CD4-positive, alpha-beta T cell (primary cell): ENCODE data around the gene OXCT1. TPM values are rescaled to one million over a fixed set of nuclear protein-coding genes. Genes with fewer than 3 reads are reported as not detected.

Experiments
- ATAC-seq: fragments of 200-7000 bp; cut with Tn5 transposase; one replicate; pipeline ENCODE4 v1.10.0; 2022; ENCODE audit warnings: mild to moderate bottlenecking; ENCODE audit not compliant: poor library complexity
- CTCF ChIA-PET: fragments of 350-600 bp; sonication (Branson Sonifier 250); formaldehyde crosslinking; loops from one replicate; lab custom pipeline; 2021; ENCODE audit warnings: antibody characterized with exemption, inconsistent platforms; lab: Charles Lee
- POLR2A ChIA-PET: fragments of 350-600 bp; sonication (Branson Sonifier 250); formaldehyde crosslinking; loops from one replicate; lab custom pipeline; 2021; ENCODE audit warnings: antibody characterized with exemption, inconsistent platforms; lab: Charles Lee
- DNase-seq, 14 experiments: peaks; one replicate each; pipeline ENCODE4 v3.0.0-alpha.2; 2013 to 2020; ENCODE audit warnings: mixed read lengths in 2 of 14
- H3K27ac ChIP-seq, 2 donors: one replicate each; pipeline versions ENCODE4 v1.5.1 to v1.7.0; 2013; ENCODE audit warnings: low read length in 2 of 2, low read depth in 1 of 2, mild to moderate bottlenecking in 1 of 2
- H3K27me3 ChIP-seq, 2 experiments: 1 replicate in 1 of 2; 2 replicates in 1 of 2; pipeline versions ENCODE4 v1.6.1 to v1.7.0; 2013; ENCODE audit warnings: low read length in 2 of 2, control low read depth in 1 of 2, mild to moderate bottlenecking in 1 of 2, moderate library complexity in 1 of 2; ENCODE audit not compliant: insufficient read depth in 2 of 2, control insufficient read depth in 1 of 2
- H3K36me3 ChIP-seq: one replicate; pipeline ENCODE4 v1.6.1; 2013; ENCODE audit warnings: low read length, control low read depth; ENCODE audit not compliant: insufficient read depth
- H3K4me1 ChIP-seq: one replicate; pipeline ENCODE4 v1.6.1; 2013; ENCODE audit warnings: low read length, control low read depth; ENCODE audit not compliant: insufficient read depth
- H3K4me3 ChIP-seq: one replicate; pipeline ENCODE4 v1.5.1; 2013; ENCODE audit warnings: mild to moderate bottlenecking, low read length, moderate library complexity
- H3K9me3 ChIP-seq, 2 experiments: 1 replicate in 1 of 2; 2 replicates in 1 of 2; pipeline versions ENCODE4 v1.6.1 to v1.7.0; 2013; ENCODE audit warnings: low read length in 2 of 2, mild to moderate bottlenecking in 2 of 2, control low read depth in 1 of 2, moderate library complexity in 1 of 2; ENCODE audit not compliant: control insufficient read depth in 1 of 2, insufficient read depth in 1 of 2
- H3K27ac Mint-ChIP-seq: one replicate; pipeline ENCODE4 v1.8.0; 2020; ENCODE audit warnings: mixed read lengths
- H3K27me3 Mint-ChIP-seq: one replicate; pipeline ENCODE4 v1.8.0; 2021; ENCODE audit warnings: mixed read lengths
- H3K36me3 Mint-ChIP-seq: one replicate; pipeline ENCODE4 v1.8.0; 2021; ENCODE audit warnings: low read depth, mixed read lengths
- H3K4me1 Mint-ChIP-seq: one replicate; pipeline ENCODE4 v1.8.0; 2021; ENCODE audit warnings: low read depth, mixed read lengths
- H3K4me3 Mint-ChIP-seq: one replicate; pipeline ENCODE4 v1.8.0; 2020; ENCODE audit warnings: mild to moderate bottlenecking, mixed read lengths
- H3K9me3 Mint-ChIP-seq: one replicate; pipeline ENCODE4 v1.8.0; 2020; ENCODE audit warnings: mixed read lengths
- intact Hi-C, 2 experiments: fragments of 100-400 bp; cut with DNase I in 1 of 2; cut with micrococcal nuclease in 1 of 2; formaldehyde crosslinking; loops; one replicate each; pipeline versions ENCODE4 v1.15.1 to v1.9.0; 2023 to 2025; cut with DNase I, micrococcal nuclease
- total RNA-seq, 174 experiments: library from RNA in 2 of 174; stranded (reverse) in 2 of 174; gene quantifications; one replicate each; pipeline ENCODE4 v1.2.3 and lab custom pipeline; 2021 to 2026
- TF ChIP-seq, protein P1 (sequence below): fragments of 200-600 bp; IDR thresholded peaks from one replicate; pipeline ENCODE4 v1.8.0; 2022; ENCODE audit warnings: antibody characterized with exemption, mild to moderate bottlenecking

OXCT1 gene
- total RNA-seq, 2 experiments from 2014 or later: 14.7 to 15.3 TPM

DNA sequence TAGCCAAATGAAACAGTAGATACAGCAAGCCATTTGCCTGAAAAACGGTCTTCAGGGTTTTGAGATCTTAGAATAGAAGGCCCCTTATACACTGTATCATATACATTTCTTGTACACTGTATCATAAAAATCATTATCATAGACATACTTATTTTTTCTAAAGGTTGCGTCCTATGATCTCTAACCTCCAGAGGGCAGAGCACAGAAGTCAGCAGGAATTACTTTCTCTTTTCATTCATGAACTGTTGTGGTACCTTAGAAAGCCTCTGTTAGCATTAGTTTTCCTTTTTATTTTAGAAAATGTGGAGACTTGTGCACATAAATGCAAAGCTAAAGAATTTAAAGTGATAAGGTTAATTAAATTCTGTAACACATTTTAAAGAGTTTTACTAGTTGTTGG, 115.4 kb downstream of the OXCT1 start:
- Histone ChIP-seq H3K36me3 (peaks cover 40% of the 10 kb centered on the region), H3K27ac (no peak overlapping the region), H3K9me3 (no peaks in the 10 kb centered on the region), H3K27me3 (no peaks in the 10 kb centered on the region), H3K4me1 (no peaks in the 10 kb centered on the region), H3K4me3 (no peak overlapping the region)
- DNase-seq (peak in 2 of 14 experiments; percentile 1 to 2), ATAC-seq (no peak)
- peaks cover 72% of the 10 kb centered on the region for H3K36me3 Mint-ChIP-seq
- TF ChIP-seq, protein P1, sequence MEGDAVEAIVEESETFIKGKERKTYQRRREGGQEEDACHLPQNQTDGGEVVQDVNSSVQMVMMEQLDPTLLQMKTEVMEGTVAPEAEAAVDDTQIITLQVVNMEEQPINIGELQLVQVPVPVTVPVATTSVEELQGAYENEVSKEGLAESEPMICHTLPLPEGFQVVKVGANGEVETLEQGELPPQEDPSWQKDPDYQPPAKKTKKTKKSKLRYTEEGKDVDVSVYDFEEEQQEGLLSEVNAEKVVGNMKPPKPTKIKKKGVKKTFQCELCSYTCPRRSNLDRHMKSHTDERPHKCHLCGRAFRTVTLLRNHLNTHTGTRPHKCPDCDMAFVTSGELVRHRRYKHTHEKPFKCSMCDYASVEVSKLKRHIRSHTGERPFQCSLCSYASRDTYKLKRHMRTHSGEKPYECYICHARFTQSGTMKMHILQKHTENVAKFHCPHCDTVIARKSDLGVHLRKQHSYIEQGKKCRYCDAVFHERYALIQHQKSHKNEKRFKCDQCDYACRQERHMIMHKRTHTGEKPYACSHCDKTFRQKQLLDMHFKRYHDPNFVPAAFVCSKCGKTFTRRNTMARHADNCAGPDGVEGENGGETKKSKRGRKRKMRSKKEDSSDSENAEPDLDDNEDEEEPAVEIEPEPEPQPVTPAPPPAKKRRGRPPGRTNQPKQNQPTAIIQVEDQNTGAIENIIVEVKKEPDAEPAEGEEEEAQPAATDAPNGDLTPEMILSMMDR: no peak
- no peaks in the 10 kb centered on the region for H3K27me3 Mint-ChIP-seq
- H3K4me1 Mint-ChIP-seq: peaks cover 17% of the 10 kb centered on the region
- intact Hi-C loops: no loop called here
- CTCF ChIA-PET: no interaction called here
- H3K4me3 Mint-ChIP-seq: no peak overlapping the region
- no peaks in the 10 kb centered on the region for H3K9me3 Mint-ChIP-seq
- POLR2A ChIA-PET: no interaction called here
- no peak overlapping the region for H3K27ac Mint-ChIP-seq

DNA sequence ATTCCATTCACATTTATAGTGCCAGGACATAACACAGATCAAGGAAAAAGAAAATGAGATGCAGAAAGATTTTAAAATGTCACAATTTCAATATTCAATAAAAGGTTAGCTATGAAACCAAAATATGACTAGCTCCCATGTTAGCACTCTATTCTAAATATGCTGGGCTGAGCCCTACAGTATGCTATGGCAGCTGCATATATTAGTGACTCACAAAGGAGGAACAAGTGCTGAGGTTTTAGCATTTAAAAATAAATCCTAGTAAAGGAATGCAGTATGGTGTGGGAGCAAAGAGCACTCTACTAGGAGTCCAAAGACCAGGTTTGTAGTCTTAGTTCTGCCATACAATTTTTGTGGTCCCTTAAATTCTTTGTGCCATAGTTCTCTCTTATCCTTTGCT, 118.4 kb downstream of the OXCT1 start:
- Histone ChIP-seq H3K27me3 (no peaks in the 10 kb centered on the region), H3K4me3 (no peak overlapping the region), H3K9me3 (no peaks in the 10 kb centered on the region), H3K27ac (no peak overlapping the region), H3K36me3 (peaks cover 39% of the 10 kb centered on the region), H3K4me1 (no peaks in the 10 kb centered on the region)
- ATAC-seq (no peak), DNase-seq (no peak)
- TF ChIP-seq, protein P1: no peak
- H3K27me3 Mint-ChIP-seq: no peaks in the 10 kb centered on the region
- no peak overlapping the region for H3K4me3 Mint-ChIP-seq
- ChIA-PET POLR2A (no interaction called here), CTCF (no interaction called here)
- no peak overlapping the region for H3K27ac Mint-ChIP-seq
- peaks cover 12% of the 10 kb centered on the region for H3K4me1 Mint-ChIP-seq
- H3K9me3 Mint-ChIP-seq: no peaks in the 10 kb centered on the region
- peaks cover 42% of the 10 kb centered on the region for H3K36me3 Mint-ChIP-seq
- intact Hi-C loops: no loop called here

DNA sequence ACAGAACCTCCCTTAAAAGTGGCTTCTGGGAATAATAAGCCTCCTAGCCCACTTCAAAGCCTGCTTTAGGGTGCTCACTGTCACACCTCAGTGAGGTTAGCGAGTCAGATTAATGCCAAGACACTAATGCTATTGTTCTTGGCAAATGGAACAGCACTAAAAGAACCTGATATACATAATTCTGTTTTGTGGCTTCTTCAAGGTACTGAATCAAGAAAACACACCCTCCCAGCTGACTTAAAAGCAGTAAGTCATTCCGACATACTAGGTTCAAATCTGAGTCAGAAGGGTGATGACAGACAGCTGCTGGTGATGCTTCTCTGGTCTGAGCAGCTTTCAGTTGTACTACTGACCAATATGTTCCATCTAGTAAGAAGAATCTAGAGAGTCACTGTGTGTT, 121.6 kb downstream of the OXCT1 start:
- H3K27me3 Mint-ChIP-seq: no peaks in the 10 kb centered on the region
- intact Hi-C loops: no loop called here
- POLR2A ChIA-PET: no interaction called here

More for the DNA sequence above, 121.6 kb downstream of the OXCT1 start:
- Mint-ChIP-seq H3K4me3 (no peak overlapping the region), H3K9me3 (no peaks in the 10 kb centered on the region), H3K36me3 (peaks cover 26% of the 10 kb centered on the region), H3K27ac (no peak overlapping the region), H3K4me1 (peaks cover 4% of the 10 kb centered on the region)
- Histone ChIP-seq H3K36me3 (peaks cover 37% of the 10 kb centered on the region), H3K9me3 (no peaks in the 10 kb centered on the region), H3K27me3 (no peaks in the 10 kb centered on the region), H3K4me3 (no peak overlapping the region), H3K27ac (no peak overlapping the region), H3K4me1 (no peaks in the 10 kb centered on the region)
- no peak for ATAC-seq
- TF ChIP-seq, protein P1: no peak
- CTCF ChIA-PET: no interaction called here
- no peak for DNase-seq
